Measurements from ENCODE around the gene NAV3.

DNA sequence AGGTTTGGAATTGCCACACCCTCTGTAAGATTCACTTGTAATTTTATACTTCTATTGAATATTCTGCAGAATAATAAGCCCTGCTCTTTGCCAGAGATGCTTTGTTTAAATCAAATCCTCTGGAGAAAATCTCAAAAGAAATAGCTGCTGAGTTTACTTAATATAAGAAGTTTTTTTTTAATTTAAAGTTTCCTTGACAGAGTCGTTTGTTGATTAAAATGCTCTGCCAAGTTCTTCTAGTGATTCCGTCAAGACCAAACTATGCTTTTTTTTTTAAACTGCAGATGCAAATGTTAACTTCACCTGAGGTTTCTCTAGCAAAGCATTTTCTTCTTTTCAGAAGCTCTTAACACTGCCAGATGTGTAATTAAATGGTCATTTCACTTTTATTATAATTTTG lies 13.4 kb upstream of the NAV3 start:
- TF ChIP-seq POLR2AphosphoS5 (IDR thresholded peaks at IDR 0.05; ENCODE audit: low read depth) (no peak), EZH2 (IDR thresholded peaks at IDR 0.05; ENCODE audit: low read depth, unreplicated experiment) (no peak)
- TF ChIP-seq, protein P1, sequence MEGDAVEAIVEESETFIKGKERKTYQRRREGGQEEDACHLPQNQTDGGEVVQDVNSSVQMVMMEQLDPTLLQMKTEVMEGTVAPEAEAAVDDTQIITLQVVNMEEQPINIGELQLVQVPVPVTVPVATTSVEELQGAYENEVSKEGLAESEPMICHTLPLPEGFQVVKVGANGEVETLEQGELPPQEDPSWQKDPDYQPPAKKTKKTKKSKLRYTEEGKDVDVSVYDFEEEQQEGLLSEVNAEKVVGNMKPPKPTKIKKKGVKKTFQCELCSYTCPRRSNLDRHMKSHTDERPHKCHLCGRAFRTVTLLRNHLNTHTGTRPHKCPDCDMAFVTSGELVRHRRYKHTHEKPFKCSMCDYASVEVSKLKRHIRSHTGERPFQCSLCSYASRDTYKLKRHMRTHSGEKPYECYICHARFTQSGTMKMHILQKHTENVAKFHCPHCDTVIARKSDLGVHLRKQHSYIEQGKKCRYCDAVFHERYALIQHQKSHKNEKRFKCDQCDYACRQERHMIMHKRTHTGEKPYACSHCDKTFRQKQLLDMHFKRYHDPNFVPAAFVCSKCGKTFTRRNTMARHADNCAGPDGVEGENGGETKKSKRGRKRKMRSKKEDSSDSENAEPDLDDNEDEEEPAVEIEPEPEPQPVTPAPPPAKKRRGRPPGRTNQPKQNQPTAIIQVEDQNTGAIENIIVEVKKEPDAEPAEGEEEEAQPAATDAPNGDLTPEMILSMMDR (conservative IDR thresholded peaks at IDR 0.05; ENCODE audit: low read depth in 2 of 2): no peak
- TF ChIP-seq, protein P2, sequence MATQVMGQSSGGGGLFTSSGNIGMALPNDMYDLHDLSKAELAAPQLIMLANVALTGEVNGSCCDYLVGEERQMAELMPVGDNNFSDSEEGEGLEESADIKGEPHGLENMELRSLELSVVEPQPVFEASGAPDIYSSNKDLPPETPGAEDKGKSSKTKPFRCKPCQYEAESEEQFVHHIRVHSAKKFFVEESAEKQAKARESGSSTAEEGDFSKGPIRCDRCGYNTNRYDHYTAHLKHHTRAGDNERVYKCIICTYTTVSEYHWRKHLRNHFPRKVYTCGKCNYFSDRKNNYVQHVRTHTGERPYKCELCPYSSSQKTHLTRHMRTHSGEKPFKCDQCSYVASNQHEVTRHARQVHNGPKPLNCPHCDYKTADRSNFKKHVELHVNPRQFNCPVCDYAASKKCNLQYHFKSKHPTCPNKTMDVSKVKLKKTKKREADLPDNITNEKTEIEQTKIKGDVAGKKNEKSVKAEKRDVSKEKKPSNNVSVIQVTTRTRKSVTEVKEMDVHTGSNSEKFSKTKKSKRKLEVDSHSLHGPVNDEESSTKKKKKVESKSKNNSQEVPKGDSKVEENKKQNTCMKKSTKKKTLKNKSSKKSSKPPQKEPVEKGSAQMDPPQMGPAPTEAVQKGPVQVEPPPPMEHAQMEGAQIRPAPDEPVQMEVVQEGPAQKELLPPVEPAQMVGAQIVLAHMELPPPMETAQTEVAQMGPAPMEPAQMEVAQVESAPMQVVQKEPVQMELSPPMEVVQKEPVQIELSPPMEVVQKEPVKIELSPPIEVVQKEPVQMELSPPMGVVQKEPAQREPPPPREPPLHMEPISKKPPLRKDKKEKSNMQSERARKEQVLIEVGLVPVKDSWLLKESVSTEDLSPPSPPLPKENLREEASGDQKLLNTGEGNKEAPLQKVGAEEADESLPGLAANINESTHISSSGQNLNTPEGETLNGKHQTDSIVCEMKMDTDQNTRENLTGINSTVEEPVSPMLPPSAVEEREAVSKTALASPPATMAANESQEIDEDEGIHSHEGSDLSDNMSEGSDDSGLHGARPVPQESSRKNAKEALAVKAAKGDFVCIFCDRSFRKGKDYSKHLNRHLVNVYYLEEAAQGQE (IDR thresholded peaks at IDR 0.05; ENCODE audit: unreplicated experiment): no peak
